Right atrium auricular region (tissue), 2 donors: ENCODE data around the gene FCGBP. TPM values are rescaled to one million over a fixed set of nuclear protein-coding genes. Genes with fewer than 3 reads are reported as not detected.
"Not testable (repeated sequence)": the region's sequence is repeated elsewhere in the genome, so short reads cannot be mapped to it uniquely, and the experiment has no call there.

Experiments
- DNase-seq: peaks from one replicate; pipeline ENCODE4 v3.0.0-alpha.2; 2019; ENCODE audit warnings: low spot score
- H3K27ac ChIP-seq, 2 donors: fragments of 200-600 bp; sonication (generic); 1 replicate in 1 of 2; 2 replicates in 1 of 2; pipeline ENCODE4 v1.5.1; 2016 to 2019
- H3K27me3 ChIP-seq, 2 donors: fragments of 200-600 bp; sonication (generic); one replicate each; pipeline versions ENCODE4 v1.5.1 to v1.6.0; 2017 to 2019
- H3K36me3 ChIP-seq: fragments of 200-600 bp; sonication (generic); one replicate; pipeline ENCODE4 v1.5.1; 2016
- H3K4me1 ChIP-seq, 2 donors: fragments of 200-600 bp; sonication (generic); one replicate each; pipeline versions ENCODE4 v1.5.1 to v1.6.0; 2017 to 2019
- H3K4me3 ChIP-seq, 2 donors: fragments of 200-600 bp; sonication (generic); 1 replicate in 1 of 2; 2 replicates in 1 of 2; pipeline ENCODE4 v1.5.1; 2017 to 2019; ENCODE audit warnings: mild to moderate bottlenecking in 1 of 2, moderate library complexity in 1 of 2
- H3K9me3 ChIP-seq, 2 donors: fragments of 200-600 bp; sonication (generic); one replicate each; pipeline ENCODE4 v1.5.1; 2019
- total RNA-seq, 2 donors: library from RNA; depleted of rRNA; stranded (reverse); fragments of >200 nt; gene quantifications; one replicate each; pipeline ENCODE4 v1.1.0, GENCODE V29; 2016
- TF ChIP-seq, protein P1 (sequence below), 2 donors: fragments of 200-600 bp; sonication (generic); IDR thresholded peaks; one replicate each; pipeline ENCODE4 v1.5.1; 2019; ENCODE audit warnings: antibody characterized with exemption in 2 of 2

The FCGBP gene
- total RNA-seq, 2 donors from 2014 or later: 3.6 to 45.5 TPM

DNA sequence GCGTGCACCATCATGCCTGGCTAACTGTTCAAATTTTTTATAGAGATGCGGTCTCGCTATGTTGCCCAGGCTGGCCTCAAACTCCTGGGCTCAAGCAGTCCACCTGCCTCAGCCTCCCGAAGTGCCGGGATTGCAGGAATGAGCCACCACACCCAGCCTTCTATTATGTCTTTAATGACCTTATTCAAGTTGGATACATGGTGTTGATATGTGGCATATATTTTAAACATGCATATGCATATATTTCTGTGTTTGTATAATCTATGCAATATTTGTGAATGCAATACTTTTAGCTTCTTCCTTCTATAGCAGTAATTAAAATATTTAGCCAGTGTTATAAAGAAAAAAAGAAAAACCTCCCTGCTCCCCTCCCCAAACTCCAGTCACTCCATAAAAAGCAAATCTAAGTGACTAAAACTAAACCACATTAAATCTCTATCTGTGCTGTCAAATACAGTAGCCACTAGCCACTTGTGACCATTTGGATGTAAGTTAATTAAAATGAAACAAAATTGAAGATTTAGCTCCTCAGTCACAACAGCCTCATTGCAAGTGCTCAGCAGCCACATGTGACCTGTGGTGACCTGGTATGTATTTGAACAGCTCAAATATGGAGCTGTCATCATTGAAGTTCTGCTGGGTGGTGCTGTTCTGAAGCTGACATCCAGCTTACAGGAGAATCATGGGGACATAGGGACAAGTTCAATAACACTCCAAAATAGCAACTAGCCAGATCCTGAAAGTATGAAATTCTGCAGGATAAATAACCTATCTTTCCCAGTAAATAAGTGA lies 27.4 kb downstream of the FCGBP start:
- no peak for DNase-seq
- H3K9me3 ChIP-seq: no peaks in the 10 kb centered on the region

DNA sequence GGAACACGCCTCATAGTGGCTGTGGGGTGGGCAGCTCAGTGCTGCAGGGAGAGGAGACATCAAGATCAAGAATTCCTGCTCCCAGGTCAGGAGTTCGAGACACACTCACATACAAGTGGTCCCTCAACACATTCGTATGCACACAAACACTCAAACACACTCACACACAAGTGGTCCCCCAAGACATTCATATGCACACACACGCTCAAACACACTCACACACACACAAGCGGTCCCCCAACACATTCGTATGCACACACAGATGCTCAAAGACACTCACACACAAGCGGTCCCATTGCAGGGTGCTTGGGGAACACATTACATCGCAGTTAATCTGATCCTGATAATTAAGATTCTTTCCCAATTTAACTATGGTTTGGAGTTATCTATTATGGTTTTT lies 28.2 kb downstream of the FCGBP start:
- Histone ChIP-seq H3K27me3 (no peaks in the 10 kb centered on the region), H3K4me3 (no peak overlapping the region), H3K9me3 (no peaks in the 10 kb centered on the region), H3K36me3 (no peaks in the 10 kb centered on the region), H3K27ac (no peak overlapping the region), H3K4me1 (no peaks in the 10 kb centered on the region)
- TF ChIP-seq, protein P1, sequence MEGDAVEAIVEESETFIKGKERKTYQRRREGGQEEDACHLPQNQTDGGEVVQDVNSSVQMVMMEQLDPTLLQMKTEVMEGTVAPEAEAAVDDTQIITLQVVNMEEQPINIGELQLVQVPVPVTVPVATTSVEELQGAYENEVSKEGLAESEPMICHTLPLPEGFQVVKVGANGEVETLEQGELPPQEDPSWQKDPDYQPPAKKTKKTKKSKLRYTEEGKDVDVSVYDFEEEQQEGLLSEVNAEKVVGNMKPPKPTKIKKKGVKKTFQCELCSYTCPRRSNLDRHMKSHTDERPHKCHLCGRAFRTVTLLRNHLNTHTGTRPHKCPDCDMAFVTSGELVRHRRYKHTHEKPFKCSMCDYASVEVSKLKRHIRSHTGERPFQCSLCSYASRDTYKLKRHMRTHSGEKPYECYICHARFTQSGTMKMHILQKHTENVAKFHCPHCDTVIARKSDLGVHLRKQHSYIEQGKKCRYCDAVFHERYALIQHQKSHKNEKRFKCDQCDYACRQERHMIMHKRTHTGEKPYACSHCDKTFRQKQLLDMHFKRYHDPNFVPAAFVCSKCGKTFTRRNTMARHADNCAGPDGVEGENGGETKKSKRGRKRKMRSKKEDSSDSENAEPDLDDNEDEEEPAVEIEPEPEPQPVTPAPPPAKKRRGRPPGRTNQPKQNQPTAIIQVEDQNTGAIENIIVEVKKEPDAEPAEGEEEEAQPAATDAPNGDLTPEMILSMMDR (IDR thresholded peaks at IDR 0.05): no peak
- no peak for DNase-seq

More for the DNA sequence above, 27.4 kb downstream of the FCGBP start:
- TF ChIP-seq, protein P1 (IDR thresholded peaks at IDR 0.05): no peak
- H3K27ac ChIP-seq: no peak overlapping the region
- H3K36me3 ChIP-seq: no peaks in the 10 kb centered on the region
- H3K4me3 ChIP-seq: no peak overlapping the region
- H3K27me3 ChIP-seq: no peaks in the 10 kb centered on the region
- H3K4me1 ChIP-seq: no peaks in the 10 kb centered on the region

DNA sequence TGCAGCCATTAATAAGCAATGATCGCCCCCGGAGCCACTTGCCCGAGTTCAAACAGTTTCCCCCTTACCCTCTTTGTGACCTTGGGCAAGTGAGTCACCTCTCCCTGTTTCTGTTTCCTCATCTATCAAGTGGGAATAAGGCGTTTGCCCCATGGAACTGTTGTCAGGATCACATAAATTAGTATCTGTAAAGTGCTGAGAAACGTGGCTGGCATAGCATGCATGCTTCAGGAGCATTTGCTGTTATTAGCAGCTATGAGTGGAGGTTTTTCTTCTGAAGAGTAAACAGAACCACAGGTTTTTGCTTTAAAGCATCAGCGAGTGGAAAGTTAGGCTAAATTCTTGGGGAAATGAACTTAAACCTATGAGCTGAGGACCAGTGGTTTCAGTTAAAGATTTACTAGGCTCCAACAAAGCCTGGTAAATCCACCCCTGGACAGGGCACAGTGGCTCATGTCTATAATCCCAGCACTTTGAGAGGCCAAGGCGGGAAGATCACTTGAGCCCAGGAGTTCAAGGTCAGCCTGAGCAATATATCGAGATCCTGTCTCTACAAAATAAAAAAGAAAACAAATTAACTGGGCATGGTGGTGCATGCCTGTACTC lies 30.8 kb downstream of the FCGBP start:
- not testable (repeated sequence) for H3K4me3 ChIP-seq, H3K36me3 ChIP-seq, H3K4me1 ChIP-seq, H3K9me3 ChIP-seq, DNase-seq, H3K27me3 ChIP-seq, H3K27ac ChIP-seq

DNA sequence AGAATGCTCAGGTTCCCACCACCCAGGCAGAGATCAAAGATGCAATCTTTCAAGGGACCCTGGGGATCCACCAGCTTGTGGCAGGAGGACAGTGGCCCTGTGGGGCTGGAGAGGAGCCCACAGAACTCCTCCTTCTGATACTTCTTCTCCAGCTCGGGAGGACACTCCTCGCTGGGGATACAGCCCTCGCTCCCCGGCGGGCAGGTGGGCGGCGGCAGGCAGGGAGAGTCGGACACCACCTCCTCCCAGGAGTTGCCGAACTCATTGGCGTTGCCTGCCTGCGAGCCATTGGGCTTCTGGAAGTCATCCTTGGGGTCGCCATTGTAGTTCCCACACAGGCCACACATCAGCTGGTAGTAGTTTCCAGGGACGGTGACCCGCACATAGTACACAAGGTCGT lies 32.1 kb downstream of the FCGBP start:
- H3K36me3 ChIP-seq, H3K4me1 ChIP-seq, H3K9me3 ChIP-seq, H3K27me3 ChIP-seq, H3K27ac ChIP-seq, H3K4me3 ChIP-seq, DNase-seq: not testable (repeated sequence)

DNA sequence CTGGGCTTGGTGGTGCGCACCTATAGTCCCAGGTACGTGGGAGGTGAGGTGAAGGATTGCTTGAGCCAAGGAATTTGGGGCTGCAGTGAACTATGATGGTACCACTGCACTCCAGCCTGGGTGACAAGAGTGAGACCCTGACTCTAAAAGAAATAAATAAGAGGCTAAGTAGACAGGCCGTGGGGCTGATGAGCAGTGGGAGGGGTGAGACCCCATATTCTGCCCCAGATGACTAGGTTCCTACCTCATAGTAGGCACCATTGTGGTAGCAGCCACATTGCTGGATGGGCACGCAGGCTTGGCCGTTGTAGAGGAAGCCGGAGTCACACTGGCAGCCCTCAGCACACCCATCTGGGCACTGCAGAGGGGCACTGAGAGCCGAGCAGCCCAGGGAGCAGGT lies 32.8 kb downstream of the FCGBP start:
- not testable (repeated sequence) for H3K4me1 ChIP-seq, H3K4me3 ChIP-seq, H3K36me3 ChIP-seq, H3K27ac ChIP-seq, H3K27me3 ChIP-seq, H3K9me3 ChIP-seq, DNase-seq

DNA sequence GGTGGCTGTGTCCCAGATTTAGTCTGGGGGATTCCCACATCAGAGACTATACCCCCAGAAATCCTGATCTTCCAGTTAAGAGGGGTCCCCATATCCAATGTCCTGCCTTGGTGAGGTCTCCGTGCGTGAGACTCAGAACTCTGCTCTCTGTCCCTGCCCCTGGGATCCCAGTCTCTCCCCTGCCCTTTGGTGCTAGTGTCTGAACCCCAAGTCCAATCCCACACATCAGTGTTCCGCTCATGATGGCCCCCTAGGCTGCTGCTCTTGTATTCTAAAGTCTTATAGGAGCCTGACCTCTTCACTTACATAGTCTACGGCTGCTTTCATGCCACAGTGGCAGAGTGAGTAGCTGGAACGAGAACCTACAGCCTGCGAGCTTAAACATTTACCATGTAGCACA lies 35.6 kb downstream of the FCGBP start:
- not testable (repeated sequence) for H3K27ac ChIP-seq, H3K4me3 ChIP-seq, H3K9me3 ChIP-seq, DNase-seq, H3K36me3 ChIP-seq, H3K4me1 ChIP-seq, H3K27me3 ChIP-seq

DNA sequence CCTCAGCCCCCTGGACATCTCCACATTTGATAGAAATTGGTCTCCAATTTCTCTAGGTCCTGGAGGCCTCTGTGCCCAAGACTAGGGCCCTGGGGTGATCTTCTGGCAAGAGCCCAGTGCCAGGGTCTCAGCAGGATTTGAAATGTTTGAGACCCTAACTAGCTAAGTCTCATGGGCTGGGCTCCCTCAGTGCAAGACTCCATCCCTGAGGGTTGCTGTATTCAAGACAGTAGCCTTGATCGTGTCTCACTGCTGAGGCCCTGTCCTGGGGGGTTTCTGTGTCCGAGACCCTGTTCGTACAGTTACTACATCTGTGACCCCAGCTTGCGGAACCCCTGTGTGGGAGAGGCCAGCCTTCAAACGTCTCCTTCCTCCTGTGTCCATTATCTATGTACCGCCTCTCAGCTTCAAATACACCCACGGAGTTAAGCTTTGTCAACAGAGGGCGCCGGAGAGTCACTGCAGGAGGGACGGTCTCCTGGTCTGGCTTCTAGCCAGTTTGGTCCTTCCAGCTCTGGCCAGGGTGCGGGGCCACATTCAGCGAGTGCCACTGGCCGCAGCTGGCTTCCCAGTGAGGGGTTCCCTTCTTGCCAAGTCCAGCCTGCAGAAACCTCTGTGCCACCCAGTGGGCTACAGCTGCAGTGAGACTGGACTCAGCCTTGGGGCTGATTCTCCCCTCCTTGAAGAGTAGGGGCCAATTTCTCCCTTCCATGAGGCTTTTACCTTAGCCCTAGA lies 36.8 kb downstream of the FCGBP start:
- not testable (repeated sequence) for H3K36me3 ChIP-seq

DNA sequence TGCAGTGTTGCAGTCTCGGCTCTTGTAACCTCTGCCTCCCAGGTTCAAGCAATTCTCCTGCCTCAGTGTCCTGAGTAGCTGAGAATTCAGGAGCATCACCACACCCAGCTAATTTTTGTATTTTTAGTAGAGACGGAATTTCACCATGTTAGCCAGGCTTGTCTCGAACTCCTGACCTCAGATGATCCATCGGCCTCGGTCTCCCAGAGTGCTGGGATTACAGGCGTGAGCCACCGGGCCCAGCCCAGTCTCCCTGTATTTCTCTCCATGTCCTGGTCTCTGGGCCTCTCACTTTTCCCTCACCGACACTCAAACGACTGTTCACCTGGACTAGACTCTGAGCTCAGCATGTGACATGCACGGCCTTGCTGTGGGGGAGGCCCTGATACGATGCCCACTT lies 39.3 kb downstream of the FCGBP start:
- not testable (repeated sequence) for H3K4me1 ChIP-seq, H3K27me3 ChIP-seq, H3K9me3 ChIP-seq, H3K27ac ChIP-seq, H3K4me3 ChIP-seq, H3K36me3 ChIP-seq, DNase-seq

More for the DNA sequence above, 36.8 kb downstream of the FCGBP start:
- not testable (repeated sequence) for H3K4me1 ChIP-seq, H3K9me3 ChIP-seq, DNase-seq, H3K4me3 ChIP-seq, H3K27ac ChIP-seq, H3K27me3 ChIP-seq

DNA sequence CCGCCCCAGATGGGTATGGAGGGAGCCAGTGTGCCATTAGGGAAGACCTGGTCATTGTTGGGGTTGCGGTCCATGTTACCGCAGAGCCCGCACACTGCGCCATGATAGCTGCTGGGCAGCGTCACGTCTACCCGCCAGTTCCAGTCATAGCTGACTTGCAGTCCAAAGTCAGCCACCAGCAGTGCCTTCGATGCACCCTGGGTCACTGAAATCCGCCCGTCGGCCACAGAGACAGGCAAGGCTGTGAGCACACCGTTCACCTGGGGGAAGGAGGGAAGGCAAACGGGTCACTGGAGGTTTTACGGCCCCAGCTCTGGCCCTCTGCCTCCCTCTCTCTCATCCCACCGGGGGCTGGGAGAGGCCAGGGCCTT lies 40.2 kb downstream of the FCGBP start:
- not testable (repeated sequence) for H3K27me3 ChIP-seq, DNase-seq, H3K9me3 ChIP-seq, H3K4me1 ChIP-seq, H3K4me3 ChIP-seq, H3K27ac ChIP-seq, H3K36me3 ChIP-seq

DNA sequence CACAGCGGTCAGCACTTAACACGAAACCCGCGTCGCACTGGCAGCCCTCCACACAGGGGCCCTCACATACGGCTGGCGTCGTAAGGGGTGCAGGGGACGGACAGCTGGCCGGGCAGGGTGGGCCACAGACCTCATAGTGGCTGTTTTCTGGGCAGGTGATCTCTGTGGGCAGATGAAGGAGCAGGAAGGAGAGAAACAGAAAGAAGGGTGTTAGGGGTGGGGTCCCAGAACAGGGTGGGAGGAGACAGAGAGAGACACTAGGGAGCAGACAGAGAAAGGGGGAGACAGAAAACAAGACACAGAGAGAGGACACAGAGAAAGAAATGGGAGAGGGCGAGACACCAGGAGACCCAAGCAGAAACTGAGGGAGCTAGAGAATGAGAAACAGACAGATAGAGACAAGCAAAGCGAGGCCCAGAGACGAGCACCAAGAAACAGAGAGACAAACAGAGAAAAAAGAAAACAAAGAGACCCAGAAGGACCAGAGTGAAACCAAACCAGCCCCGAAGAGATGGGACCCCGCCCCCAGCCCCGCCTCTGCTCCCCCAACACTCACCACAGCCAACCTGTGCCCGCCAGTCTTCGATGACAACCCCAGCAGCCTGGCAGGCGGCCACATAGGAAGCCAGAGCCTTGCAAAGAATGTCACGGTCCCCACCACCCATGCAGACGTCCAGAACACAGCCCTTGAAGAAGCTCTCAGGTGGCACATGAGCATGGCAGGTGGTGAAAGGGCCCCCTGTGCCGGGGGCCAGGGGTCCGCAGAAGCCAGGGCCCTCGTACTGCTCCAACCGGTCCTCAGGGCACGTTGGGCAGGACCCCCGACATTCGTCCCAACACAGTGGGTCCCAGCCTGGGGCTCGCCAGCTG lies 40.8 kb downstream of the FCGBP start:
- H3K4me1 ChIP-seq, H3K27ac ChIP-seq, H3K27me3 ChIP-seq, H3K36me3 ChIP-seq, DNase-seq, H3K4me3 ChIP-seq, H3K9me3 ChIP-seq: not testable (repeated sequence)

DNA sequence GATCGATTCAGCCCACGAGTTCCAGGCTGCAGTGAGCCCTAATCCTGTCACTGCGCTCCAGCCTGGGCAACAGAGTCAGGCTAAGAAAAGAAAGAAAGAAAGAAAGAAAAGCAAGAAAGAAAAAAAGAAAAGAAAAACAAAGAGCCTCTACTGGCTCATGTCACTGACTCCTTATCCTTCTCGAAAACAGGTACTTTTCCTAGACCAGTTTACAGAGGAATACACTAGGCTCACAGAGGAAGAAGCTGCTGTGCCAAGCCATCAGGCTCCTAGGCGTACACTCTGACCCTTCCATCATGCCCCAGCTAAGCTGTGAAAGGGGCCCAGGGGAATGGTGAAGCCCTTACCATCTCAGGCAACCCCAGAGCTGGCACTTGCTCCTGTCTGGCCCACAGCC lies 41.9 kb downstream of the FCGBP start:
- H3K27ac ChIP-seq, H3K27me3 ChIP-seq, H3K9me3 ChIP-seq, H3K4me1 ChIP-seq, H3K36me3 ChIP-seq, H3K4me3 ChIP-seq, DNase-seq: not testable (repeated sequence)
